Activated CD4-positive, alpha-beta T cell treated with anti-CD3 and anti-CD28 coated beads, Interleukin-2, amount 50 U/mL, for 48 hours (primary cell): Measurements from ENCODE around the gene CENPX.

ENCODE experiments used
- DNase-seq, 2 experiments: peaks; one replicate each; pipeline ENCODE4 v3.0.0-alpha.2; 2020

CENPX gene

GRCh38 chr17:82022310-82022980 lies at the start of gene CENPX:
Gene CENPX, minus strand, starts transcription at chr17:82022878. Its CDS starts 17 bp downstream, at chr17:82022861.
- DNase-seq, result no peak

GRCh38 chr17:82070611-82071010 lies 47.9 kb upstream of the CENPX start:
- no peak for DNase-seq

GRCh38 chr17:82065638-82066303 lies 43.1 kb upstream of the CENPX start, which contains the start of gene DUS1L:
Gene DUS1L, minus strand, starts transcription at chr17:82065804. Its CDS starts 745 bp downstream, at chr17:82065059.
- peak; percentile 74 to 77 for DNase-seq

GRCh38 chr17:82065193-82065637 lies 42.5 kb upstream of the CENPX start:
- DNase-seq, result no peak

GRCh38 chr17:82064433-82065192 lies 41.9 kb upstream of the CENPX start:
- no peak for DNase-seq

- DNase-seq, result no peak
These were observed 41.0 kb upstream of the CENPX start for GRCh38 chr17:82063424-82064415.

- no peak for DNase-seq
These were observed 40.3 kb upstream of the CENPX start for GRCh38 chr17:82062984-82063368.

- DNase-seq, result no peak
These were observed 39.7 kb upstream of the CENPX start for GRCh38 chr17:82062076-82062983.

GRCh38 chr17:82061047-82061925 lies 38.6 kb upstream of the CENPX start:
- no peak for DNase-seq

GRCh38 chr17:82060614-82061013 lies 37.9 kb upstream of the CENPX start:
- DNase-seq, result no peak

- no peak for DNase-seq
These were observed 37.3 kb upstream of the CENPX start for GRCh38 chr17:82060001-82060380.

- DNase-seq, result no peak
These were observed 36.8 kb upstream of the CENPX start for GRCh38 chr17:82059272-82060000.

GRCh38 chr17:82058855-82059249 lies 36.2 kb upstream of the CENPX start:
- no peak for DNase-seq

- DNase-seq, result no peak
These were observed 35.7 kb upstream of the CENPX start for GRCh38 chr17:82058230-82058854.

- peak in 1 of 2 experiments; percentile 4 for DNase-seq
These were observed 34.3 kb upstream of the CENPX start for GRCh38 chr17:82056729-82057621.

- DNase-seq, result no peak
These were observed 33.5 kb upstream of the CENPX start for GRCh38 chr17:82055965-82056728.
